Stimulated activated CD4-positive, alpha-beta T cell treated with anti-CD3 and anti-CD28 coated beads, Interleukin-12 subunit alpha, Interleukin-12 subunit beta, amount 100 ng/mL, for 24 hours (primary cell): ENCODE measurements around the gene ANKRD13D.
A peak's percentile ranks its signal among the peaks of the same experiment; 100 is the strongest.

Source experiments
- DNase-seq, 2 experiments: peaks; one replicate each; pipeline ENCODE4 v3.0.0-alpha.2; 2020; ENCODE audit warnings: low read depth in 2 of 2

ANKRD13D gene

GRCh38 chr11:67261946-67262681, 27.0 kb upstream of the ANKRD13D start:
- no peak for DNase-seq

GRCh38 chr11:67262731-67263675, 26.1 kb upstream of the ANKRD13D start:
- peak in 1 of 2 experiments; percentile 74 for DNase-seq

GRCh38 chr11:67264260-67264659, 24.8 kb upstream of the ANKRD13D start:
- DNase-seq: no peak

GRCh38 chr11:67264877-67265632, 24.0 kb upstream of the ANKRD13D start:
- no peak for DNase-seq

GRCh38 chr11:67265633-67266448, 23.3 kb upstream of the ANKRD13D start:
- peak in 1 of 2 experiments; percentile 64 for DNase-seq

GRCh38 chr11:67266449-67267187, 22.5 kb upstream of the ANKRD13D start, which contains the start of gene GRK2:
TSS of gene GRK2 (plus strand) at chr11:67266473. CDS start at chr11:67266700, 227 bp downstream.
- no peak for DNase-seq

- no peak for DNase-seq
Measured at GRCh38 chr11:67267188-67268080, 21.7 kb upstream of the ANKRD13D start.

- DNase-seq: peak in 1 of 2 experiments; percentile 56
Measured at GRCh38 chr11:67268081-67268961, 20.8 kb upstream of the ANKRD13D start.

GRCh38 chr11:67268962-67269268, 20.2 kb upstream of the ANKRD13D start:
- DNase-seq: no peak

GRCh38 chr11:67269401-67270255, 19.5 kb upstream of the ANKRD13D start:
- no peak for DNase-seq

- no peak for DNase-seq
Measured at GRCh38 chr11:67270256-67271204, 18.6 kb upstream of the ANKRD13D start.

- DNase-seq: no peak
Measured at GRCh38 chr11:67271205-67271540, 17.9 kb upstream of the ANKRD13D start.

- DNase-seq: no peak
Measured at GRCh38 chr11:67271541-67272284, 17.4 kb upstream of the ANKRD13D start.

GRCh38 chr11:67272327-67273259, 16.5 kb upstream of the ANKRD13D start:
- no peak for DNase-seq
